ENCODE data around the gene SPDEF. TPM values are rescaled to one million over a fixed set of nuclear protein-coding genes. Genes with fewer than 3 reads are reported as not detected.

The SPDEF gene
- total RNA-seq, 1 donor from 2014 or later, result 5.0 TPM

DNA sequence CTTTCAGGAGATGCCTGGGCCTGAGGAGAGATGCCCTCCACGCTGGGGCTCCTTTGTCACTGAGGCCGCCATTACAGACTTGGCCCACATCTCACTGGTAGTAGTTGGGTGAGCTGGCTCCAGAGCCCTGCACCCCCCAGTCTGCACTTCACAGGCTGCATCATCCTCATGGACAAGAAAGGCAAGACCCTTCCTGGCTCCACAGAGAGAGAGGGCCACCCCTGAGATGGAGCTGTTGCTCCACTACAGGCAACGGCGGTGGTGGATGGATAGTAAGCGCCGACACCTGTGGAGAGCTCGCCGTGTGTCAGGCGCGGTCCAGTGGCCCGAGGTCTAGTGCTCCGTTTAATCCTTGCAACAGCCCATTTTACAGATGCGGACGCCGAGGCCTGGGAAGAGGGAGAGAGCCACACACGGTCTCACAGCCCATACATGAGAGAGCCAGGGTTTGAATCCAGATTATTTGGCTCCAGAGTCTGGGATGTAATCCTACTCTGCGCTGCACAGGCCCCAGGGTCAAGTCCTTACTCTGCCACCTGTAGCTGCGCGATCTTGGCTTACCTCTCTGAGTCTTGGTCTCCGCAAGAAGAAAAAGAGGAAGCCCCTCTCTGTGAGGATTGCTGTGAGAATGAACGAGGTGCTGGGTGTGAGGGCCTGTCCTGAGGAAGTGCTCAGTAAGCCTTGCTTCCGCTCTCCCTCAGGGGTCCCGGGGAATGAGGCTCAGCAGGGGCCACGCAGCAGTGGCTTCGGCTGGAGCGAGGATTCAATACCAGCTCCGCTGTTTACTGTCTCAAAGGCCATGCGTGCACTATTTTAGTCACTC, 34.5 kb downstream of the SPDEF start:
- DNase-seq (ENCODE audit: low read depth), result no peak
- Histone ChIP-seq H3K27me3 (ENCODE audit: control insufficient read depth, insufficient read depth, low read length) (no peaks in the 10 kb centered on the region), H3K4me3 (ENCODE audit: low read depth, low read length) (no peak overlapping the region), H3K36me3 (ENCODE audit: control insufficient read depth, insufficient read depth, low read length) (no peaks in the 10 kb centered on the region)
- TF ChIP-seq, protein P1, sequence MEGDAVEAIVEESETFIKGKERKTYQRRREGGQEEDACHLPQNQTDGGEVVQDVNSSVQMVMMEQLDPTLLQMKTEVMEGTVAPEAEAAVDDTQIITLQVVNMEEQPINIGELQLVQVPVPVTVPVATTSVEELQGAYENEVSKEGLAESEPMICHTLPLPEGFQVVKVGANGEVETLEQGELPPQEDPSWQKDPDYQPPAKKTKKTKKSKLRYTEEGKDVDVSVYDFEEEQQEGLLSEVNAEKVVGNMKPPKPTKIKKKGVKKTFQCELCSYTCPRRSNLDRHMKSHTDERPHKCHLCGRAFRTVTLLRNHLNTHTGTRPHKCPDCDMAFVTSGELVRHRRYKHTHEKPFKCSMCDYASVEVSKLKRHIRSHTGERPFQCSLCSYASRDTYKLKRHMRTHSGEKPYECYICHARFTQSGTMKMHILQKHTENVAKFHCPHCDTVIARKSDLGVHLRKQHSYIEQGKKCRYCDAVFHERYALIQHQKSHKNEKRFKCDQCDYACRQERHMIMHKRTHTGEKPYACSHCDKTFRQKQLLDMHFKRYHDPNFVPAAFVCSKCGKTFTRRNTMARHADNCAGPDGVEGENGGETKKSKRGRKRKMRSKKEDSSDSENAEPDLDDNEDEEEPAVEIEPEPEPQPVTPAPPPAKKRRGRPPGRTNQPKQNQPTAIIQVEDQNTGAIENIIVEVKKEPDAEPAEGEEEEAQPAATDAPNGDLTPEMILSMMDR (IDR thresholded peaks at IDR 0.05; ENCODE audit: insufficient read depth, low read length, severe bottlenecking), result no peak
- no peak for FAIRE-seq

DNA sequence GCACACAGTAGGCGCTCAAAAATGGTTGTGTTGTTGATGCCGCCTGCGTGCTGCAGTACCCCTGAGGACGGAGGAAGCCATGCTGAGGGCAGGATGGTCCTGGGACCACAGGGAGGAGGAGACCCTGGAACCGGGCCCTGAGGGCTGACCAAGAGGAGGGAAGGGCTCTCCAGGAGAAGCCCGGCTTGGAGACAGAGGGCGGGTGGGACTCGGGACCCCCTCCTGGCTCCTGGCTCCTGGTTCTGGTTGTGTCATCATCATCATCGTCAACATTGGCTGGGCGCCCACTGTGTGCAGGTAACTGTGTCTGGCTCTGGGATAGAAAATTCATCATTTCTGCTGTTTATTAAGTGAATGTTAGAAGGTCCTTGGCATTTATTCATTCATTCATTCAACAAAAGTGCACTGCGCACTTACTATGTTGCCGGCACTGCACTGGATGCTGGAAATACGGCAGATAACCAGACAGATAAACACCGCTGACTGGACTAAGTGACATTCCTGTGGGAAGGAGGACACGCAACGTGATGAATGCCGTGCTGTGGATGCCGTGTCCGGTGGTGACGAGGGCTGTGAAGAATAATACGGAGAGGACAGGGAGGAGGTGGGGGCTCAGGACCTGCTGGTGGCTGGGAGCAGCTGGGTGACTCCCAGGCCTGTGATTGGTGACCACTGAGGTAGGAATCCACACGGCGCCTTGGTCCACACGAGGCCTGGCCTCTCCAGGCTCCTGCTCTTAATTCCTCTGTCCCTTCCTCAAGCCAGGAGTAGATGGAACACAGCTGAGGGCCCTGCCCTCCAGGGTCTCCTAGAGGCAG, 35.3 kb downstream of the SPDEF start:
- no peaks in the 10 kb centered on the region for H3K36me3 ChIP-seq (ENCODE audit: control insufficient read depth, insufficient read depth, low read length)
- TF ChIP-seq, protein P1 (IDR thresholded peaks at IDR 0.05; ENCODE audit: insufficient read depth, low read length, severe bottlenecking), result no peak
- no peak overlapping the region for H3K4me3 ChIP-seq (ENCODE audit: low read depth, low read length)
- no peak for DNase-seq (ENCODE audit: low read depth)
- H3K27me3 ChIP-seq (ENCODE audit: control insufficient read depth, insufficient read depth, low read length), result peaks cover under 1% of the 10 kb centered on the region
- FAIRE-seq, result no peak

DNA sequence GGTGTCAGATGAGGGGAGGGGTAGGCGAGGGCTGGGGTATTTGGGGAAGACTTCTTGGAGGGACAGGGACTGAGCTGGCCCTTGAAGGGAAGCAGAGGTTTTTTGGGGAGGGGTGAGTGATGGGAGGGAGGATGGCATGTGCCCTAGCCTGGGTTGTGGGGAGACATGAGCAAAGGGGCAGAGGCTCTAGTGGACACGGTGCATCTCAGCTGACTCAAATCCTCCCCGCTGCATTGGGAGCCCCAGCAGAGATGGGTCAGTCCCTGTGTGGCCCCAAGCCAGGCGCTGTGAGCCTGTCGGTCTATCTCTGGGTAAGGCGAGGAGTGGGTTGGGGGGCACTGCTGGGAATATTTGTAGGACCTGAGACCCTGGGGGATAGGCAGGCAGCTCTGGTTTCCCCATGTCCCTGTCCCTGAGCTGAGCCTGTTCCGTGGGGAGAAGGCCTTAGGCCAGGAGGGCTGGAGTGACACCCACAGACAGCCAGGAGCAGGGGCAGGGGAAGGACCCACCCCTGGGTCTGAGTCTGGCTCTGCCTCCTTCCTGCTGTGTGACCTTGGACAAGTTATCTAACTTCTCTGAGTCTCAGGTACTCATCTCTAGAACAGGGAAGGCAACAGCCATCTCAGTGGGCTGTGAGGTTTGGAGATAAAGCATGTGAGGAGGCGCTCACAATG, 36.0 kb downstream of the SPDEF start:
- no peak for DNase-seq (ENCODE audit: low read depth)
- H3K36me3 ChIP-seq (ENCODE audit: control insufficient read depth, insufficient read depth, low read length), result no peaks in the 10 kb centered on the region
- TF ChIP-seq, protein P1 (IDR thresholded peaks at IDR 0.05; ENCODE audit: insufficient read depth, low read length, severe bottlenecking), result no peak
- FAIRE-seq, result no peak
- H3K4me3 ChIP-seq (ENCODE audit: low read depth, low read length), result no peak overlapping the region
- peaks cover 4% of the 10 kb centered on the region for H3K27me3 ChIP-seq (ENCODE audit: control insufficient read depth, insufficient read depth, low read length)

DNA sequence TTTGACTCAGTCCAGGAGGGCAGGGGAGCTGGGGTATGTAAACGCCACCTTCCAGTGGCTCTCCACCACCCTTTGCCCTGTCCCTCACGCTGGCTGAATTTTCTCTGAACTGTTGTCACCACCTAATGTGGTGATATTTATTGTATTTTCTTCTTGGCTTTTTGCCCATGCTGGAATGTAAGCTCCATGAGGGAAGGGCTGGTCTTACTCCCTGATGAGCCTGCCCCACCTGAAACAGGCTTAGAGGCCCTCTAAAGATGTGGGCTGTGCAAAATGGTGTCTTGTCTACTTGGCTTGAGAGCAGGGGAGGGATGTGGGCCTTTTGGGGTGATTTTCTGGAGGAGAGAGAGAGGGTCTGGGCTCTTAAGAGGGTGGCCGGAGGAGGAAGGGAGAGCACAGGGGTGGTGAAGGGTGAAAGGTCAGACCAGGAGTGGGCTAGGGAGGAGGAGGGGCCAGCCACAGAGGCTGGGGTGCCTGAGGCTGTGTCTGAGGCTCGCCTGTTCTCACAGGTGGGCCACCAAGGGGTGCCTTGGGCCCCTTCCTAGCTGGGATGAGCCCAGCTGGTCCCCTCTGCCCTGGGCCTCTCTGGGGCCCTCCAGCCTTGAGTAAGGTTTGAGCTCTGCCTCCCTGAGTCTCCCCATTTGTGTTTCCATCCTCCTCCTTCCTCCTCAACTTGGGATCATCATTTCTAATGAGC, 37.3 kb downstream of the SPDEF start:
- Histone ChIP-seq H3K36me3 (ENCODE audit: control insufficient read depth, insufficient read depth, low read length) (no peaks in the 10 kb centered on the region), H3K4me3 (ENCODE audit: low read depth, low read length) (no peak overlapping the region), H3K27me3 (ENCODE audit: control insufficient read depth, insufficient read depth, low read length) (peaks cover 7% of the 10 kb centered on the region)
- DNase-seq (ENCODE audit: low read depth) (no peak), FAIRE-seq (no peak)
- TF ChIP-seq, protein P1 (IDR thresholded peaks at IDR 0.05; ENCODE audit: insufficient read depth, low read length, severe bottlenecking), result no peak

DNA sequence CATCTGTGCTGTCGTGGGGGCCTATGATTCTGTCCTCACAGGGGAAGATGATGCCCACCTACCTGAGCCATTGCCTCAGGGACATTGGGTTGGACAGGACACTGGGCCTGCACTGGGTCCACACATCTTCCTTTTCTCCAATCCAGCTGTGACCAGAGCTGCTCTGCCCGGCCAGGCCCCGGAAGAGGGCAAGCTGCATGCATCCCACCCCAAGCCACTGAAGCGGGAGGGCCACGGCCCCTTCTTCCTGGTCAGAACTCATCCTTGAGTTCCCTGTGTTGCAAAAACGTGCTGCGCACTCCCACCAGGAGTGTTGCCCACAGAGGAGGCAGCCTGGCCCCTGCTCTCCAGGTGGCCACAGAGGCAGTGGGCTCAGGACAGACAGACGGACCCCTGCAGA, 38.2 kb downstream of the SPDEF start:
- Histone ChIP-seq H3K27me3 (ENCODE audit: control insufficient read depth, insufficient read depth, low read length) (peaks cover 9% of the 10 kb centered on the region), H3K36me3 (ENCODE audit: control insufficient read depth, insufficient read depth, low read length) (no peaks in the 10 kb centered on the region), H3K4me3 (ENCODE audit: low read depth, low read length) (no peak overlapping the region)
- TF ChIP-seq, protein P1 (IDR thresholded peaks at IDR 0.05; ENCODE audit: insufficient read depth, low read length, severe bottlenecking), result no peak
- DNase-seq (ENCODE audit: low read depth) (no peak), FAIRE-seq (no peak)

All from bronchial epithelial cell (primary cell).